ENCODE measurements around the gene EFNA1. TPM values are rescaled to one million over a fixed set of nuclear protein-coding genes. Genes with fewer than 3 reads are reported as not detected.

Gene EFNA1
- total and polyA plus RNA-seq, 2 of the 13 experiments (the other 11 are each of a cell fraction or from before 2014, with no cell fraction given): 81.8 to 874 TPM

DNA sequence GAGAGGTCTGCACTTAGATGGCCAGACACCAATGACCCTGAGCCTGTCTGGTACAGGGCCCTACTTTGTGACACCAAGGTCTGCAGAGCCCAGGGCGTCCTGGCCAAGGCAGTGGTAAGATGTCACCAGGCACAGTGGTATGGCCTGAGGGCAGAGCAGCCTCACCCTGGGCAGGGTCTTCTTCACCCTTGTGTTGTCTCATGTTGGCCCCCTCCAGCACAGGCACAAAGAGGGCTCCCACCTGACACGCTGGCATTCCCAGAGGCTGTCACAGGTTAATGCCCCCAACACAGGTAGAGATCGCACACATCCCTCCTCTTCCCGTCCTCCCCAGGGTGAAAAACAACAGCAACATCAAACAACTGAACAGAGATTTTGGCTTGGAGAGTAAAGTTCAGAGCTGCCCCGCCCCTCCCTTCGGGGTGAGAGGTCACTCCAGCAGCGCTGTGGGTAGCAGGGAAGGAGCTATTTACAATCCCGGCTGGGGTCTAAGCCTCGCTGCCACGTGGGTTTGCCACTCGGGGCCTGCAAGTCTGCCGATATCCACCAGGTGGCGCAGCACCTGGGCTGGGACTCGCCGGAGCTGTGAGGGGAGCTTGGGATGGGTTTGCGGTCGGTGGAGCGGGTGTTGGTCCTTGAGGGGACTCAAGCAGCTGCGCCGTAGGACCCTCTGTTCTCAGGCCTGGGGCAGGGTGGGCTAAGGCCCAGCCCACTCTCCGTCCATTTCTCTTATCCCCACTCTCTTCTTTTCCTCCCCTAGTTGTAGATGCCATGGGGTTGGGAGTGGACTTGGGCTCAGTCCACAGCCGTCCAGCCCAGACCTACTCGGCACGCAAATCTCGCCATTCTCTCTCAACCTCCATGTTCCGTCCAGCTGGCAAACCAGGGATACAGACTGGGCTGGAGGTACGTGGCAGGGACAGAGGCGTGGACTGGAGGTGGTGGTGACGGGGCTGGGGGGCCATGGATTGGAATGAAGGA is 36.3 kb upstream of the EFNA1 start (continued):
- TF ChIP-seq, protein P1, sequence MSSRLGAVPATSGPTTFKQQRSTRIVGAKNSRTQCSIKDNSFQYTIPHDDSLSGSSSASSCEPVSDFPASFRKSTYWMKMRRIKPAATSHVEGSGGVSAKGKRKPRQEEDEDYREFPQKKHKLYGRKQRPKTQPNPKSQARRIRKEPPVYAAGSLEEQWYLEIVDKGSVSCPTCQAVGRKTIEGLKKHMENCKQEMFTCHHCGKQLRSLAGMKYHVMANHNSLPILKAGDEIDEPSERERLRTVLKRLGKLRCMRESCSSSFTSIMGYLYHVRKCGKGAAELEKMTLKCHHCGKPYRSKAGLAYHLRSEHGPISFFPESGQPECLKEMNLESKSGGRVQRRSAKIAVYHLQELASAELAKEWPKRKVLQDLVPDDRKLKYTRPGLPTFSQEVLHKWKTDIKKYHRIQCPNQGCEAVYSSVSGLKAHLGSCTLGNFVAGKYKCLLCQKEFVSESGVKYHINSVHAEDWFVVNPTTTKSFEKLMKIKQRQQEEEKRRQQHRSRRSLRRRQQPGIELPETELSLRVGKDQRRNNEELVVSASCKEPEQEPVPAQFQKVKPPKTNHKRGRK (CRISPR knock-in tag; IDR thresholded peaks at IDR 0.05): peak; percentile 49; the same call in 1 of the 2 replicates
- TF ChIP-seq SP2 (CRISPR knock-in tag; IDR thresholded peaks at IDR 0.05) (no peak), RFXANK (CRISPR knock-in tag; IDR thresholded peaks at IDR 0.05) (0 out of 2 replicates have a peak, but pooled peaks have one; percentile 22), LRRFIP1 (CRISPR knock-in tag; conservative IDR thresholded peaks at IDR 0.05) (no peak), ZNF235 (CRISPR knock-in tag; IDR thresholded peaks at IDR 0.05; ENCODE audit: borderline replicate concordance) (no peak), PBX2 (CRISPR knock-in tag; IDR thresholded peaks at IDR 0.05) (no peak), RAD21 (CRISPR knock-in tag; IDR thresholded peaks at IDR 0.05) (peak; percentile 95), NFAT5 (CRISPR knock-in tag; IDR thresholded peaks at IDR 0.05) (0 out of 2 replicates have a peak, but pooled peaks have one; percentile 45), SRSF9 (IDR thresholded peaks at IDR 0.05; ENCODE audit: borderline replicate concordance, insufficient read depth, low read depth, low read length, poor library complexity, severe bottlenecking) (no peak), ZNF460 (CRISPR knock-in tag; IDR thresholded peaks at IDR 0.05; ENCODE audit: borderline replicate concordance) (peak; percentile 57; the same call in 1 of the 2 replicates), MTA1 (CRISPR knock-in tag; IDR thresholded peaks at IDR 0.05; ENCODE audit: borderline replicate concordance) (peak; percentile 96), ZNF839 (CRISPR knock-in tag; IDR thresholded peaks at IDR 0.05; ENCODE audit: borderline replicate concordance) (no peak), CHCHD3 (CRISPR knock-in tag; IDR thresholded peaks at IDR 0.05) (no peak), PITX1 (CRISPR knock-in tag; IDR thresholded peaks at IDR 0.05) (peak; percentile 90), KDM5A (IDR thresholded peaks at IDR 0.05; ENCODE audit: borderline replicate concordance, low read length) (no peak)
- TF ChIP-seq, protein P2, sequence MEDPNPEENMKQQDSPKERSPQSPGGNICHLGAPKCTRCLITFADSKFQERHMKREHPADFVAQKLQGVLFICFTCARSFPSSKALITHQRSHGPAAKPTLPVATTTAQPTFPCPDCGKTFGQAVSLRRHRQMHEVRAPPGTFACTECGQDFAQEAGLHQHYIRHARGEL (CRISPR knock-in tag; IDR thresholded peaks at IDR 0.05): no peak

Data from HepG2 (cell line).